Measurements from ENCODE around the gene PODXL2.

GRCh38 chr3:127580327-127581060, 48.5 kb upstream of the PODXL2 start:
- TF ChIP-seq CTCF (IDR thresholded peaks at IDR 0.05; ENCODE audit: low read depth, low read length) (no peak), EZH2phosphoT487 (IDR thresholded peaks at IDR 0.05; ENCODE audit: low read depth) (no peak)

Data from OCI-LY3 (cell line).